K562 (cell line): ENCODE measurements around the gene CHMP1A. TPM values are rescaled to one million over a fixed set of nuclear protein-coding genes. Genes with fewer than 3 reads are reported as not detected.

Source experiments
- polyA plus RNA-seq, 8 experiments: library from polyadenylated mRNA; depleted of rRNA in 4 of 8; stranded (reverse) in 5 of 8; unstranded in 3 of 8; fragments of >200 nt; fragmentation: Nextera tagmentation in 2 of 8; fragmentation: Illumina TruSeq in 1 of 8; extraction: Ambion mirVana in 2 of 8; extraction: Trizol in 1 of 8; gene quantifications; 2 replicates each; pipeline versions ENCODE4 v1.2.1 to v1.2.3, GENCODE V29; 2011 to 2014; ENCODE audit warnings: inconsistent platforms in 1 of 8, missing spikeins in 1 of 8
- total RNA-seq, 7 experiments: library from RNA; depleted of rRNA in 6 of 7; stranded (reverse); fragments of >200 nt in 6 of 7; fragmentation: Illumina TruSeq in 2 of 7; extraction: Trizol in 2 of 7; gene quantifications; 2 replicates each; pipeline versions ENCODE4 v1.2.1 to v1.2.3, GENCODE V29; 2011 to 2021; ENCODE audit warnings: low replicate concordance in 1 of 7
- TF ChIP-seq, protein P1 (sequence below), 2 experiments: fragments of 450-650 bp; formaldehyde crosslinking in 1 of 2; IDR thresholded peaks; 2 replicates each; pipeline versions ENCODE4 v1.4.0 to v1.6.1; 2014 to 2020; ENCODE audit warnings: mild to moderate bottlenecking in 2 of 2, borderline replicate concordance in 1 of 2, low read depth in 1 of 2

CHMP1A gene
- total and polyA plus RNA-seq, 9 of the 15 experiments (the other 6 are each of a cell fraction or from before 2014, with no cell fraction given), result 0.83 to 79.9 (median 45.2) TPM

DNA sequence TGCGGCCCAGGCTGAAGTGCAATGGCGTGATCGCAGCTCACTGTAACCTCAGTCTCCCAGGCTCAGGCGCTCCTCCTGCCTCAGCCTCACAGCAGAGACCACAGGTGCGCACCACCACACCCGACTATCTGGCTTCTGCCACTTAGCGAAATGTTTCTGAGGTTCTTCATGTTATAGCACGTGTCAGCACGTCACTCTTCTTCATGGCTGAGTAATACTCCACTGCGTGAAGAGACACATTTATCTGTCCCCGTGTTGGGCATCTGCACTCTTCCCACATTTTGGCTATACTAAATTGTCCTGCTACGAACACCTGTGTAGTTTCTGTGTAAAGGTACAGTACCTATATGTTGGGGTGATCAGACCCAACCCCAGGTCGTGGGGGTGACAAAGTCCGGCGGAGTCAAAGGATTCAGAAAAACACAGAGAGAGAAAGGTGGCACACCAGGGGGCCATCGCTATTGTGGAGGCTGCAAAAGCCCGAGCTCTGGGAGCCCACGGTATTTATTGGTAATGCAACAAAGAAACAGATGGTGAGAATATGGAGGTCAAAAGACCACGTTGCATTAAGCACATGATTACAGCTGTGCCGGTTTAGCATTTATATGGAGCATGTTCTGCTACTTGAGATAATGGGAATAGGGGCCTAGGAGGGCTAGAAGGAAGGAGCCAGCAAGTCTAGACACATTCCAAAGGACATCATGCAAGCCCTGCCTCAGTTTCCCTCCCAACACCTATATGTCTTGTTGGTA lies 44.9 kb downstream of the CHMP1A start (continued):
- TF ChIP-seq, protein P1, sequence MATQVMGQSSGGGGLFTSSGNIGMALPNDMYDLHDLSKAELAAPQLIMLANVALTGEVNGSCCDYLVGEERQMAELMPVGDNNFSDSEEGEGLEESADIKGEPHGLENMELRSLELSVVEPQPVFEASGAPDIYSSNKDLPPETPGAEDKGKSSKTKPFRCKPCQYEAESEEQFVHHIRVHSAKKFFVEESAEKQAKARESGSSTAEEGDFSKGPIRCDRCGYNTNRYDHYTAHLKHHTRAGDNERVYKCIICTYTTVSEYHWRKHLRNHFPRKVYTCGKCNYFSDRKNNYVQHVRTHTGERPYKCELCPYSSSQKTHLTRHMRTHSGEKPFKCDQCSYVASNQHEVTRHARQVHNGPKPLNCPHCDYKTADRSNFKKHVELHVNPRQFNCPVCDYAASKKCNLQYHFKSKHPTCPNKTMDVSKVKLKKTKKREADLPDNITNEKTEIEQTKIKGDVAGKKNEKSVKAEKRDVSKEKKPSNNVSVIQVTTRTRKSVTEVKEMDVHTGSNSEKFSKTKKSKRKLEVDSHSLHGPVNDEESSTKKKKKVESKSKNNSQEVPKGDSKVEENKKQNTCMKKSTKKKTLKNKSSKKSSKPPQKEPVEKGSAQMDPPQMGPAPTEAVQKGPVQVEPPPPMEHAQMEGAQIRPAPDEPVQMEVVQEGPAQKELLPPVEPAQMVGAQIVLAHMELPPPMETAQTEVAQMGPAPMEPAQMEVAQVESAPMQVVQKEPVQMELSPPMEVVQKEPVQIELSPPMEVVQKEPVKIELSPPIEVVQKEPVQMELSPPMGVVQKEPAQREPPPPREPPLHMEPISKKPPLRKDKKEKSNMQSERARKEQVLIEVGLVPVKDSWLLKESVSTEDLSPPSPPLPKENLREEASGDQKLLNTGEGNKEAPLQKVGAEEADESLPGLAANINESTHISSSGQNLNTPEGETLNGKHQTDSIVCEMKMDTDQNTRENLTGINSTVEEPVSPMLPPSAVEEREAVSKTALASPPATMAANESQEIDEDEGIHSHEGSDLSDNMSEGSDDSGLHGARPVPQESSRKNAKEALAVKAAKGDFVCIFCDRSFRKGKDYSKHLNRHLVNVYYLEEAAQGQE (IDR thresholded peaks at IDR 0.05; ENCODE audit: borderline replicate concordance), result no peak
- TF ChIP-seq, protein P1 (CRISPR knock-in tag; IDR thresholded peaks at IDR 0.05; ENCODE audit: low read depth), result no peak
- TF ChIP-seq, all 486 proteins: peak for 4
